Stimulated activated naive CD4-positive, alpha-beta T cell treated with Interleukin-2 at 50 U/mL for 16 hours (primary cell): Measurements from ENCODE around the gene HAO1.
"Not testable (repeated sequence)": the region's sequence is repeated elsewhere in the genome, so short reads cannot be mapped to it uniquely, and the experiment has no call there.

Experiments
- DNase-seq: peaks from one replicate; lab custom pipeline; 2025; lab: John Stamatoyannopoulos, UW

Gene HAO1

DNA sequence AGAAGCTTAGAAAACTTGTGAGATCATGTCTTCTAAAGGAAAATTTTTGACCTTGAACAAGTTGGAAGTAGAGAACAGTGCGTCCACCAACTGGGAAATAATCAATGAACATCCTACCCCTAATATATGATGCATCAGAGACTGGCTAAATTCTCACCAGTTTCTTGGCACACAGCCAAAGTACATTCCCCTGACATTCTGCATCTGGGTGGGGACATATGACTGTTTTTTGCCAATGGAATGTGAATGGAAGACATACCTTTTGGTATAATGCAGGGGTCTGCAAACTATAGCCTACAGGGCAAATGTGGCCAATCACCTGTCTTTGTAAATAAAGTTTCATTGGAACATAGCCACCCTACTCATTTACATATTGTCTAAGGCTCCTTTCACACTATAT is 84.7 kb downstream of the HAO1 start:
- no peak for DNase-seq

- no peak for DNase-seq
Observed at GRCh38 chr20:7853493-7853892, 86.8 kb downstream of the HAO1 start.

- no peak for DNase-seq
Observed at GRCh38 chr20:7850775-7851490, 89.3 kb downstream of the HAO1 start.

GRCh38 chr20:7849675-7850074 is 90.6 kb downstream of the HAO1 start:
- DNase-seq = no peak

- no peak for DNase-seq
Observed at GRCh38 chr20:7848351-7848750, 91.9 kb downstream of the HAO1 start.

DNA sequence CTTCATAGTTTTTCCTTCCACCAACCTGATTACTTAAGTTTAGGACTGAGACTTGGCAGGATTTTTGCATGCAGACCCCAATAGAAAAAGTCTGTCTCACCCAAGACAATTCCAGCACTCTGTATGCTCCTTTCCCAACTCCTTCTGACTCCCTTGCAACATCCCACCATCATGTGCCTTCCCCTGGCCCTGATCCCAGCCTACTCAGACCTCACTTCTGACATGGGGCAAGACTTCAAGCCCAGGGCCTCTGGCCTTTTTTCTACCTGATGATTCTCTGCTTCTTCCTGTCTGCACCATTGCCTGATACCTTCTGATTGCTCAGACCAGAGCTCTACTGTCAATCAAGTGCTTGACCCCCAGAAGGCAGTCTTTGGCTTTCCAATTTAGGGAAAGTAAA is 96.6 kb downstream of the HAO1 start:
- no peak for DNase-seq

DNA sequence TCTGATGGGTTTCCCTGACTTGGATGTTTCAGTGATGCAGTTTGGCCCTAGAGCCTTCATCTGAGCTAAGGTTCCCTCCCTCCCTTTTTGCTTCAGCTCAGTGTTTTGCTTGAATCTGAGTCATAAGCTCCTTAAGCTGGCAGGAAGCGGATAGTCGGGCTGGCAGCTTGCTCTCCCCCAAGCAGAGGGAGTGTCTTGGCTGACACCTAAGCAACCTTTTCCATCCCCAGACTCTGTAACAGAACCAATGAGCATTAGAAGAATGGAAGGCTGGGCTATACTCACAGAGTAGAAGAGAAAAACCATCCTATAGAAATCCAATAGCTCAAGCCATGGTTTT is 98.3 kb downstream of the HAO1 start:
- no peak for DNase-seq

- no peak for DNase-seq
Observed at GRCh38 chr20:7841291-7841970, 98.8 kb downstream of the HAO1 start.

- no peak for DNase-seq
Observed at GRCh38 chr20:7836076-7836475, 104.2 kb downstream of the HAO1 start.

DNA sequence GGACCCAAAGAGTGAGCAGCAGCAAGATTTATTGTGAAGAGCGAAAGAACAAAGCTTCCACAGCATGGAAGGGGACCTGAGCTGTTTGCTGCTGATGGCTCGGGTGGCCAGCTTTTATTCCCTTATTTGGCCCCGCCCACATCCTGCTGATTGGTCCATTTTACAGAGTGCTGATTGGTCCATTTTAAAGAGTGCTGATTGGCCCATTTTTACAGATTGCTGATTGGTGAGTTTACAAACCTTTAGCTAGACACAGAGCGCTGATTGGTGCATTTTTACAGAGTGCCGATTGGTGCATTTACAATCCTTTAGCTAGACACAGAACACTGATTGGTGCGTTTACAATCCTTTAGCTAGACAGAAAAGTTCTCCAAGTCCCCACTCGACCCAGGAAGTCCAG is 105.8 kb downstream of the HAO1 start:
- DNase-seq = not testable (repeated sequence)
